HG03571 (cell line): ENCODE results near the gene HHIPL2.

Experiments
- ATAC-seq: cut with Tn5 transposase; IDR thresholded peaks from one replicate; pipeline ENCODE4 v1.9.1; 2021; ENCODE audit not compliant: unreplicated experiment

Gene HHIPL2

DNA sequence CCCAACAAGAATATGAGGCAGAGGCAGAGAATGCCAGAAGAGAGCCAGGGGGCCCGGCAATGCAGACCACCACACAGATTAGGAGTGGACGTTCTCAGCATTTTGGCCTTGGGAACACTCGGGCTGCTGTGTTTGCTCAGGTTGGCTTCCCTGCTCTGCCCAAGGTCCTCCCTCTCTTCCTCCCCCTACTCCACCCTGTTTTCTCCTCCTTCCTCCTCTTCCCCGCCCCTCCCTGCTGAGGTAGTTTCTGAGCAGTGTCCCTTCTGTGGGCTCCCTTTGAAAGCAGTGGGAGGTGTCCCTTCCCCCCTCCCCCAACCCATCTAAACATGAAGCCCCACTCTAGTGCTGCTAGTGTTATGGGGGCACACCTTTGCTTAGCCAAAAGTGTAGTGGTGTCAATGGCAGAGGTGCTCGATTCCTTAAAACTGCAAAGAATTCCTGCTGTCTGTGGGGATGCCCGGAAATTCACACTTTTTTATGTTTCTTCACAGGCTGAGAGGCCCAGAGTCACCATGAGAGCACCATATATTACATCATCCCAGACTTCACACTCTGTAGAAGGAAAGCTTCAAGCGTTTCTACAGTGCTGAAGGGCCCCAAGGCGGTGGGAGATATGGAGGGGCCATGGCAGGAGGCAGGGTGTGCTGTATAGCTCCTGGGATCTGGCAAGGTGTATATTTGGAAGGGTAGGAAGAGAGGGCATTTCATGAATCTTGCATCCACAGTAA, at the start of gene HHIPL2:
Gene HHIPL2, minus strand, starts transcription at position 161 of the 728 bp plus-strand sequence. Its CDS starts 60 bp downstream, at position 101.
- no peak for ATAC-seq

- no peak for ATAC-seq
Measured at GRCh38 chr1:222596696-222597095, 48.8 kb upstream of the HHIPL2 start.

GRCh38 chr1:222594789-222595188, 46.9 kb upstream of the HHIPL2 start:
- ATAC-seq: no peak

DNA sequence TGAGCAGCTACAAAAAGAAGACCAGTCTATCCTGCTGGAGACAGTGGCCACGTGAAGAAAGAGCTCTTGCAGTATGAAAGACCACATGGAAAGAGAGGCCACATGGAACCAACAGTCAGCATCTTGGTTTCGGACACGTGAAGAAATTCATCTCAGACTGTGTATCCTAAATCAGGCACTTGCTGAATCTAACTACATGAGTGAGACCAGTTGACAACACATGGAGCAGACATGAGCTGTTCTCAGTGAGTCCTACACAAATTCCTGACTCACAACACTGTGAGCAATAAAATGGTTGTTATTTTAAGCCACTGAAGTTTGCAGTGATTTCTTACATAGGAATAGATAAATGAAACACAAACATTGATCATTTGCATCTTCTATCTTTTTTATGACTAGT, 44.3 kb upstream of the HHIPL2 start:
- no peak for ATAC-seq

DNA sequence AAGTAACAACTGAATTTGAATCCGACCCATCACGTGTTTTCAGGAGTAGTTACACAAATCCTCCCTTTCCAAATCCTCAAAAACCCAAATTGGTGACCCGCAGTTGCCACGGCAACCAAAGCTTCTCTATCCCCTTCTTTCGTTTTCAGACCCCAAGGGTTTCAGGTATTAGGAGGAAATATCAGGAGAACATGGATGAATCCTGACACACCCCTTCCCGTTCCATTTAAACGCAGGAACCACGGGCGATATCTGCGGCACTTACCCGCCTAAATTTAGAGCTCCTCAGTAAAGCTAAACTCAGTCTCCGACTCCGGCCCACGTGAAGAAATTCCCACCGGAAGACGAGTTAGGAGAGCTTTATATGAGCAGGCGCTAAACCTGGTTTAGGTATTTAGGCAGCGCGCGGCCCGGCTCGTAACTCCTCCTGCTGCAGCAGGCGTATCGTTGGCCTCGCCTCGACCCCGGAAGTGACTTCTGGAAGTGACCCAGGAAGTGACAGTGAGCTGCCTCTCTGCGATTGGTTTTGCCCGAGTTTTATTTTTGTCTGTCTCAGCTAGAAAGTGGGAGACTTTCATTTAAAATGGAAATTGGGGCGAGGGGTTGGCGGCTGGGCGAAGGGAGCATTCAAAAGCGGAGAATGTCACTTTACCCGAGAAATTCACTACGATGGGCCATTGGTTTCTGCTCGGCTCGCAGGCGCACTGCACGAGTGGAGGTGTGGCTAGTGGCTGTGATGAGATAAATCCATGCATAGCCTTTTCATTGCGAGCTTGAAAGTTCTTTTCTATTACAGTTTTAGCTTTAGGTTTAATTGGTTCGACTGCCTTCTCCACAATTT, 41.8 kb upstream of the HHIPL2 start, which contains the start of gene TAF1A:
Gene TAF1A, minus strand, starts transcription at position 472 of the 841 bp plus-strand sequence.
- ATAC-seq: peak; percentile 99

GRCh38 chr1:222588135-222588534, 40.2 kb upstream of the HHIPL2 start:
- ATAC-seq: no peak

DNA sequence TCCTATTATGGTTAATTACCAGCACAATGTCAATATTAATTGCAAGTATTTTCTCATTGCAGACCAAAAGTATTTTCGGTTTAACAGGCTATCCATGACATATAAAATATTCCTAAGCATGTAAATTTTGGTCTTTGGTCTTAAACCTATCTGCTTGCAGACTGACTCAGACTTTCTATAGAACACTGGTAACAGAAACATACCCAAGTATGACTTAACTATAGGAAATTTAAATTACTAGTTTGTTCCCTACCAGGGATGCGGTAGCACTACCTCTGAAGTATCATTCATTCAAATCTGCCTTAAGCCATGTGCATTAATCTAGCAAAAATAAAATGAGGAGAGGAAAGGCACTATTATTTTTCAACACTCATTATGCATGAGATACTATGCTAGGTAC, 38.9 kb upstream of the HHIPL2 start:
- no peak for ATAC-seq

- peak; percentile 95 for ATAC-seq
Measured at GRCh38 chr1:222583079-222583478, 35.2 kb upstream of the HHIPL2 start.

DNA sequence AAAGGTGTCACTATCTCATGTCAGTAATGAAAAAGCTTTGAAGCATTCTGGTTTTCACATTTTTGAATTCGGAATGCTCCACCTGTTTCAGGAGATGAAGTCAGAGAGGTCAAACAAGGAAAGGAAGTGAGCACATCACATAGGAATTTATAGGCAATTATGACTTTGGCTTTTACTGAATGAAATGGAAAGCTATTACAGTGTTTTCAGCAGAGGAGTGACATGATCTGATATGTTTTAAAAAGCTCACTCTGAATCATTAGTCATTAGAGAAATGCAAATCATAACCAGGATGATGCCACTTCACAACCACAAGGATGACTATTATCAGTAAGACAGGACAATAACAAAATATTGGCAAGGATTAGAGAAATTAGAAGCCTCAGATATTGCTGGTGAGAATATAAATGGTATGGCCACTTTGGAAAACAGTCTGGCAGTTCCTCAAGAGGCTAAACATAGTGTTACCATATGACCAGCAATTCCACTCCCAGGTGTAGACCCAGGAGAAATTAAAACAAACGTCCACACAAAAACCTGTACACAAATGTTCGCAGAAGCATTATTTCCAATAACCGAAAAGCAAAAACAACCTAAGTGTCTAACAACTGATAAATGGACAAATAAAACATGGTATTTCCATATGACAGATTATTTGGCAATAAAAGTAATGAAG, 34.3 kb upstream of the HHIPL2 start:
- peak; percentile 36 for ATAC-seq

DNA sequence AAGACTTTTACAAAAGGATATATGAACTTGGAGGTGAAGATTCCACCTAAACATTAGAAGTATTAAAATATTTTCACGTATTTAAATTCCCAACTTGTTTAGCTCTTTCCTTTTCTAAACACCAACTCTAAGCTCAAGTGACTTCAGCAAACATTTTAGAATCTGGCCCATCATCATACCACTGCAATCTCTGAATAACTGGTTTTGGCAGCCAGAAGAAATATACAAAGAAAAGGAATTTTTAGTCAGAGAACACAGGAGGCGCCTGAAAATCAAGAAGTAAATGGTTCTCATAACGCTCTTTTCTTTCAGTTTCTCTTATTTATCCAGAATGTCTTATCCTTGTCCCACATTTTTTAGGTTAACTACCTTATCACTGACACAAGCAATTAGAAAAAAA, 31.4 kb upstream of the HHIPL2 start:
- no peak for ATAC-seq

GRCh38 chr1:222570837-222571236, 22.9 kb upstream of the HHIPL2 start:
- ATAC-seq: no peak

- ATAC-seq: no peak
Measured at GRCh38 chr1:222561656-222562055, 13.8 kb upstream of the HHIPL2 start.

GRCh38 chr1:222557574-222557973, 9.7 kb upstream of the HHIPL2 start:
- no peak for ATAC-seq

DNA sequence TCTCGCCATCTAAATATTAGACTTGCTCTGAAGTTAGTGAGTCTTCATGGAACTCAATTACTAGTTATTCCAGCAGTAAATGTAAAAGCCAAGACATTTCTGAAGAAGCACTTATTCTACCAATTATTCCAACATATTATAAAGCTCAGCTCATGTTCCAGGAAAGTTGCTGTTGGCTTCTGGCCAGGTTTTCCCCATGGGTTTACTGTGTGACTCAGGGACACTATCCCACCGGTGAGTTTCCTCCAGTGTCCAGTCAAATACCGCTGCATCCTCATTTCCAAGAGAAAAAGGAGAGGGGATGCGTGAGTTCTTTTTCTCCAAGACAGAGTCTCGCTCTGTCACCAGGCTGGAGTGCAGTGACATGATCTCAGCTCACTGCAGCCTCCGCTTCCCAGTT, 9.2 kb upstream of the HHIPL2 start:
- no peak for ATAC-seq

DNA sequence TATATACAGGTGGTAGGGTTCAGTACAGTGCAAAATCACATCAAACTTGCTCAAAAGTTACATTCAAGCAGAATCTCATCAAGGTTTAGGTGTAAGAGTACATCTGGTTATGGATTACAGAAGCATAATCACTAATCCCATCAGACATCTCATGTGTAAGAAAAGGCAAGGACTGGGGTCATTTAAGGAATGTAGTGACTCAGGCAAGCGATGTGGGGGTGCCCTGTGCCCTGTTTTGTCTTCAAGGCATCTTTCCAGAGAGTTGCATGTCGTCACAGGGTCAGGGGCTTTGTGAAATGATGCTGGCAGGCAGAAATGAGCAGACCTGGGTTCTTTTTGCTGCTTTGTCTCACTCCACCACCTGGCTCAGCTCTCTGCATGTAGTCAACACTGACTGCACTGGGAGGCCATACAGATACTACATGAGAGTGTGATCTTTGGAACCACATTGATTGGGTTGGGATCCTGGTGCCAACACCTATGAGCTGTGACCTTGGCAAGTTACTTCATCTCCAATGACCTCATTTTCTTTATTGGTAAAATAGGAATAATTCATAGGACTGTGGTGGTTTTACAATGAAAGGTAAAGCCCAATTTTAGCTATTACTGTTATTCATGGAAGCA, 8.2 kb upstream of the HHIPL2 start:
- no peak for ATAC-seq

GRCh38 chr1:222554177-222554576, 6.3 kb upstream of the HHIPL2 start:
- no peak for ATAC-seq

DNA sequence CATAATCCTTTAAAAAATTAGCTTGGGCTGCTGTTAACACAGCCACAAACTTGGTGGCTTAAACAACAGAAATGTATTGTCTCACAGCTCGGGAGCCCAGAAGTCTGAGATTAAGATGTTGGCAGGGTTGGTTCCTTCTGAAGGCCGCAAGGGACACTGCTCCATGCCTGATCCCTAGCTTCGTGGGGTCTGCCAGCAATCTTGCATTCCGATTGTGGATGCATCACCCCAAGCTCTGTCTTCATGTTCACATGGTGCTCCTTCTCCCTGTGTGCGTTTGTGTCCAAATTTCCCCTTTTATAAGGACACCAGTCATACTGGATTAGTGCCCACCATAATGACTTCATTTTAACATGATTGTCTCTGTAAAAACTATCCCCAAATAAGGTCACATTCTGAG, 5.0 kb upstream of the HHIPL2 start:
- no peak for ATAC-seq

- no peak for ATAC-seq
Measured at GRCh38 chr1:222547260-222547614, 667 bp downstream of the HHIPL2 start.

- no peak for ATAC-seq
Measured at GRCh38 chr1:222546548-222547259, 1.2 kb downstream of the HHIPL2 start.

DNA sequence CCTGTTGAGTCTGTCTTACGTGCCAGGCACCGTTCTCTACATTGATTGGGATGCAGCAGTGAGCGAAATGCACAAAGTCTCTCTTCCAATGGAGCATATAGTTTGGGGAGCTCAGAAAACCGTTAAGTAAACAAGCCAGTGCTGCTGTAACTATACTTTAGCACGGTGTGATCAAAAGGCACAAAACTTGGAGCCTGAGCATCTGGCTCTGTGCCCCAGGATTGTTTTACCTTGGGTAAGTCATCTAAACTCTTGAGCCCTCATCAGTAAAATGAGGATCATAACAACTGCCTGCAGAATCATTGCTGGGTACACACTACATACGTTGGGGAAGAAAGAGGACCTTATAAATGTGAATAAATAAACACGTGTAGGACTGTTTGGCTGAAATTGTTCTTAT, 1.8 kb downstream of the HHIPL2 start:
- no peak for ATAC-seq

DNA sequence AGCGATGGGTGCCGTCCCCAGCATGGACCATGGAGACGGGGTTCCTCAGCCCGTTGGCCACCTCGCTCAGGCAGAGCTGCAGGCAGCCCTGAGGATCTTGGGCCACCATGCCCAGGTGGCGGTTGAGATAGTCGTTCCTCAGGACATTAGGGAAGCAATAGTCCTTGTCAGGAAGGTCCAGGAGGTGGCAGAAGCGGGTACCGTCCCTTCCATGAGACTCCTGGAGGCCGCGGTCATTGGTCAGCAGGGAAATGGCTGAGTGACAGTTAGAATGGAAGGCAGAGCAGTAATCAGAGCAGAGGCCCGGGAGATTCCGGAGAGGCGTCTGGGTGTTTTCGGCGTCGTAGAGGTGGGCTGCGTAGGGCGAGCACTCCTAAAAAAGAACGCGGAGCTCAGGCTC, 4.1 kb downstream of the HHIPL2 start:
- ATAC-seq: no peak
